GM21360 (cell line): Measurements from ENCODE around the gene TP53BP2.

ENCODE experiments used
- ATAC-seq: cut with Tn5 transposase; IDR thresholded peaks from one replicate; pipeline ENCODE4 v1.9.1; 2021; ENCODE audit warnings: mild to moderate bottlenecking, moderate library complexity; ENCODE audit not compliant: unreplicated experiment

Gene TP53BP2

DNA sequence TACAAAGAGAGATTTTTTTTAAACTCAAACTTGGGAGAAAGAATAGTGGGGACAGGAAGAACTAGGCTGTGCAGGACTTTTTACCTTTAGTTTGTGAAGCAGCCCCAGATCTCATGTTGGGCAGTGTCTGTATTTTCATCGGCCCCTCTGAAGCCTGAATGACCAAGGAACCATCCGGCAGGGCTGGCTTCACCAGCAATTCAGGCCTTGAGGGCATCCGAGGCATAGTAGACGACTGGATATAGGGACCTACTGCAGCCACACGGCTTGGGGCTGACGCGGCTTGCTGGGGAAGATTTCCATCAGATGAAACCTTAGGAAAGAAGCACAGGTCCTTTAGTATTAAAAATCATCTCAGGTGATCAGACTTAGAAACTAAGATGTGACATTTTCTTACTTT is 43.7 kb downstream of the TP53BP2 start:
- no peak for ATAC-seq

- no peak for ATAC-seq
These were observed 49.5 kb downstream of the TP53BP2 start for GRCh38 chr1:223796210-223796609.

GRCh38 chr1:223794136-223794880 is 51.4 kb downstream of the TP53BP2 start:
- no peak for ATAC-seq

DNA sequence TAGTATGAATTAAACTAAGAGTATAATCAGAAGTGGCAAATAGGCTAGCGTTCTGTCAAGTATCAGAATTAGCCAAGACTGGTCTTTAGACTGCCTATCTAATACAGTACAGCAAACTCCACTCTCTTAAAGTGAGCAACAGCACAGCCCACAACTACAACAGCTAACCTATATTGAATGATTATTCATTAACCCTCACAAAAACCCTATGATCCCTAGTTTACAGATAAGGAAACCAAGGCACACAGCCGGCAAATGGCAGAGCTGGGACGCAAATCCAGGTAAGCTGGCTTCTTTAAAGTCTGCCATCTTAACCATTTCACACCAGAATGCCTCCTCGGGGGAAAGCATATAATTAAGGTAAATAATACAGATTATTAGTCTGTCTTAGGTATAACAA is 52.0 kb downstream of the TP53BP2 start:
- ATAC-seq: no peak

DNA sequence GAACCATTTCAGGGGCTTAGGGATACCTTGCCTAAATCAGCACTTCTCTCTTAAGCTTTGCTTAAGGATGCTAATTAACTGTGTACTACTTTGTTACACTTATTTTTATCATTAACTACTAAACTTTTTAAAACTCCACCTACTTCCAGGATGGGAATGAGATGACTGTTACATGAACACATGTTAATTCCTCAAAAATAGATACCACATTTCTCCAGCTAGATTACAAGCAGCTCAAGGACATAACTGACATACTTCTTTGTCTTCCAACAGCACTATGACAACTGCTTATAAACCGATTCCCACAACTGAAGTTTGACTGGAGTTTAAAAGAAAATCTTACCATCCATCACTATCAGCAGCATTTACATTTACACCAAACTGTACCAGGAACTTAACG is 53.7 kb downstream of the TP53BP2 start:
- no peak for ATAC-seq

DNA sequence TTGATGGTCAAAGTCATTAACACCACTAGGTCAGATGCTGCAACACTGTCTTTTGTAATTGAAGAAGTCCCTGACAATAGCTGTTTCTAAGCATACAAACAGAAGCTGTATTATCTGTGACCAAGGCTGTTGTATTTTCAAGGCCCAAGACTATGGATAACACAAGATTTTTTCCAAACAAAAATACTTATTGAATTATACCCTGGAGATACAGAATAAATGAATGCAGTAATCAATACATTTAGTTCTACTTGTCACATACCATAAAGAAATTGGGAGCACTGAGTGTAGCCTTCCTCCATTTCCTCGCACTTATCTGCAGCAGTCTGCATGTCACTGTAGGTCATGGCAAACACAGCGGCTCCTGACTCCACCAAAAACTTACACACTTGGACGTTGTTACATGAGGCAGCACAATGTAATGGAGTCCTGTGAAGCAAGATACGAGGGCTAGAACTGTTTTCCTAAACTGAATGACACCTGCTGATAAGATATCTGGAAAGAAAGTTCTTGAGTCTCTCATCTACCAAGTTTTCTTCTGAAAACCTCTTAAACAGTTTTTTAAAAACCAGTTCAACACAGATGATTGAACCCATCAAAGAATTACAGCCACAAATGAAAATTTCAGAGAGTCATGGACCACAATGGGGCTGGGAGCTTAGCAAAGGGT is 56.9 kb downstream of the TP53BP2 start:
- no peak for ATAC-seq

GRCh38 chr1:223785808-223786207 is 59.9 kb downstream of the TP53BP2 start:
- no peak for ATAC-seq

DNA sequence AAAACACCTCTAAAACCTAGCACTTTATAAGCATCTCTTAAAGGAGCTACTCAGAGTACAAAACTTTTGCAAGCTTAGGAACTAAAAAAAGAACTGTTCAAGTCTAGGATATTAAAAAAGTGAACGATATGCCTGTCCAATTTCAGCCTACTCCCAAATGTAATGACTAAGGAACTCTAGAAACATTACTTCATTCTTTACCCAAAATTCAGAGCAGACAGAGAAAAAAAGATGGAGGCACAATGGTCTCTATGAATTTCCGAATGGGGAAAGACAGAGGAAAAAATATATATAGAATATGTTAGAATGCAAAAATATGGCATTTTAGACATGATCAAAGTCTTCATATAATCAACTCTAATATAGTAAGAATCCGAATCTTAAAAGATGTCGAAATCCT is 61.2 kb downstream of the TP53BP2 start:
- ATAC-seq: no peak

- no peak for ATAC-seq
These were observed 62.1 kb downstream of the TP53BP2 start for GRCh38 chr1:223783676-223784075.

DNA sequence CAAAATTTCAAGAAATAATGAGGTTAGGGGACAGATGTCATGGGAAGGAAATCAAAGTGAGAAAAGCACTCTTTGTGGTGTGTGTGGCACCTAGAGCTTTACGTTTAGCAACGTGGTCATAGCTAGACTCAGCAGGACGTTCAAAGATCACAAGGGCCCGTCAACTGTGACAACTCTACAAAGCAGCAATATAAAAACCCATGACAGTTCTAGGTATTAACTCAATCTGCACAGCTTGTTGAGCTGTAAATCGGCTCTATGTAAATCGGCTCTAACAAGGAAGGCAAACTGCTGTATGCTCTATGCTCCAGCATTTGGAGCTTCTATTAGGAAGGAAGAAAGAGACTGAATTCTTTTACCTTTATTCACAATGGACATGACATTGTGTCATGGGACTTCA is 64.8 kb downstream of the TP53BP2 start:
- ATAC-seq: no peak

GRCh38 chr1:223780318-223780717 is 65.4 kb downstream of the TP53BP2 start:
- ATAC-seq: no peak

GRCh38 chr1:223776826-223777454 is 68.8 kb downstream of the TP53BP2 start:
- ATAC-seq: no peak

- no peak for ATAC-seq
These were observed 69.5 kb downstream of the TP53BP2 start for GRCh38 chr1:223776075-223776814.

DNA sequence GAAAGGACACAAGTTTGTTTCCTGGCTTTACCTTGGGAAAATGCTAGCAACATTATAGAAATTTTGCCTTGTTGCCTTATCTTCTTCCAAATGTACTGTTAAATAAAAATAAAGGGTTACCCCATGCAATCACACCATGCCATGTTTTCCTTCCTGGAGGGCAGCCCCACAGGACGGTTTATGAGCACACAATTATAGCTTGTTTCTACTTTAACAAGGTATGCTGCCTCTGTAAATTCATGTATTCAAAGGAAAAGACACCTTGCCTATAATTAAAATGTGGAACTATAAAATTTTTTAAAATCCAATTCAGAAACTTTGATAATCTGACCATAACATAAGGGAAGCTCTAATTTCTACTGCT is 70.1 kb downstream of the TP53BP2 start:
- no peak for ATAC-seq

- no peak for ATAC-seq
These were observed 70.7 kb downstream of the TP53BP2 start for GRCh38 chr1:223775054-223775453.

- ATAC-seq: no peak
These were observed 71.5 kb downstream of the TP53BP2 start for GRCh38 chr1:223774134-223774814.

DNA sequence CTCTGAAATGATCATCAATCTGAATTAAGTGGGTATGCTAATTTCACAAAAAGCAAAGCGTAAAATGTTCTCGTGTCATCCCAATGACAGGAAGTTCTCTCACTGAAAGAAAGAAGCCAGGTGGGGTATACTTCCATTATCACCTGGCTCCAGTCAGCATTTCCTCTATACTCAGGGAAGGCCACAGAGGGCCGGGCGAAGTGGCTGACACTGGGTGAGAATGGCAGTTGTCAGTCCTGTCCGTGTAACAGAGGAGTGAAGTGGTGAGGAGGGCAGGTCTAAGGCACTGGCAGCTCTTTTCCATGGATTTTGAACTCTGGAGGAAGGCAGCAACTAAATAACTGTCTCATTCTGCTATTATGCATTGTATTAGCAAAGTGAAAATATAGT is 73.0 kb downstream of the TP53BP2 start:
- ATAC-seq: no peak

- no peak for ATAC-seq
These were observed 73.7 kb downstream of the TP53BP2 start for GRCh38 chr1:223771814-223772770.

DNA sequence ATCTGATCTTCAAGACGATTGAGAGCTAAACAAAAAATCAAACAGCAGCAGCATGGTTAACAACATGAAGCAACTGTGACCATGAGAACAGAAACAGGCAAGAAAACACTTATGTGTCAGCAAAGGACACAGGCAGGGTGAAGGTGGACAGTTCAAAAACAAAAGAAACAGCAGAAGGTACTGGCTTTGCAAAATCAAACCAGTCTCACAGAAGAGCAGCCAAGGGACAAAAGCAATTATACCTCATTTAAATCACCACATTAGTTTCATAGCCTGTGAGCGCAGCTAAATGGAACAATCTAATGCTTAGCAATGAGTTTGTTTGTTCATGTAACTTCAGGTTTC is 74.3 kb downstream of the TP53BP2 start:
- no peak for ATAC-seq
